ENCODE results near the gene ST3GAL2.
"Not testable (repeated sequence)": the region's sequence is repeated elsewhere in the genome, so short reads cannot be mapped to it uniquely, and the experiment has no call there.

GRCh38 chr16:70451004-70451340, 12.1 kb upstream of the ST3GAL2 start:
- TF ChIP-seq FOXM1 (IDR thresholded peaks at IDR 0.05; ENCODE audit: borderline replicate concordance); NFRKB (IDR thresholded peaks at IDR 0.05); TARDBP (IDR thresholded peaks at IDR 0.05); FOXA1 (IDR thresholded peaks at IDR 0.05); FOXK2 (IDR thresholded peaks at IDR 0.05); LEF1 (IDR thresholded peaks at IDR 0.05; ENCODE audit: borderline replicate concordance): not testable (repeated sequence)
